ENCODE results near the gene FGF19. TPM values are rescaled to one million over a fixed set of nuclear protein-coding genes. Genes with fewer than 3 reads are reported as not detected.

FGF19 gene
- total RNA-seq, 2 donors from 2014 or later, result not detected

DNA sequence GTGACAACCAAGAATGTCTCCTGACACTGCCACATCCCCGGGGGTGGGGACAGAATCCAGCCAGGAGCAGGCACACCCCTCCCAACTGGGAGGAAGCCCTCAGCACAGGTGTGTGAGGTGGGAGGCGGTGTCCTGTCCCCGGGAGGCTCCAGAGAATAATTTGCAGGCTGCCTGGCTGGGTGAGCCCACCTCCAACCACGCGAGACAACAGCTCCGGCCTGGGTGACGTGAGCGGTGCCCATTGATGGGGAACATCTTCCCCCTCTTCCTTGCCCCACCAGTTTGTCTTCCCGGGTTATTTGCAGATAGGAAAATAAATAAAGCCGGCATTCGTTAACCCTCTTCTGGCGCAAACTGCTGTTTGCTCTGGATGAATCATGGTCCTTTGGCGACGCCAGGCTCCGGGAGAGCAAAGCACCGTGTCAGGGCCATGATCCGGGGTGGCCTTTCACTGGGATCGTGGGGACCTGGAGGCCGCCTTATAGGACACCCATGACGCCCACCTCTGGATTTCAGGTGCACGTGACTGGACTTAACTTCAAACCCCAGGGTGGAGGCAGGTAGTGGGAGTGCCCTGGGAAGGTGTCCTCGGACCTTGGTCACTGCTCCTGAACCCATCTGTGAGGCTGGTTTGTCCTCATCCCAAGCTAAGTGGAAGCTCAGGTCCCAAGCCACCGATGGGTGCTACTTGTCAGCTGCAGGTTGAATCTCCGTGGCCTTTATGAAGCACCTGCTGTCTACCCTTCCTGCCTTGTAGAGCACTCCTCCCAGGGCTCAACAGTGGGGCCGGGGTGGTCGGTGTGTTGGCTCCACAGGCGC lies 49.0 kb downstream of the FGF19 start:
- Mint-ChIP-seq H3K9me3 (no peaks in the 10 kb centered on the region), H3K27me3 (no peaks in the 10 kb centered on the region), H3K36me3 (ENCODE audit: low read depth) (no peaks in the 10 kb centered on the region), H3K4me1 (no peaks in the 10 kb centered on the region), H3K4me3 (no peak overlapping the region), H3K27ac (no peak overlapping the region)
- no peak for ATAC-seq (replicated peaks)

DNA sequence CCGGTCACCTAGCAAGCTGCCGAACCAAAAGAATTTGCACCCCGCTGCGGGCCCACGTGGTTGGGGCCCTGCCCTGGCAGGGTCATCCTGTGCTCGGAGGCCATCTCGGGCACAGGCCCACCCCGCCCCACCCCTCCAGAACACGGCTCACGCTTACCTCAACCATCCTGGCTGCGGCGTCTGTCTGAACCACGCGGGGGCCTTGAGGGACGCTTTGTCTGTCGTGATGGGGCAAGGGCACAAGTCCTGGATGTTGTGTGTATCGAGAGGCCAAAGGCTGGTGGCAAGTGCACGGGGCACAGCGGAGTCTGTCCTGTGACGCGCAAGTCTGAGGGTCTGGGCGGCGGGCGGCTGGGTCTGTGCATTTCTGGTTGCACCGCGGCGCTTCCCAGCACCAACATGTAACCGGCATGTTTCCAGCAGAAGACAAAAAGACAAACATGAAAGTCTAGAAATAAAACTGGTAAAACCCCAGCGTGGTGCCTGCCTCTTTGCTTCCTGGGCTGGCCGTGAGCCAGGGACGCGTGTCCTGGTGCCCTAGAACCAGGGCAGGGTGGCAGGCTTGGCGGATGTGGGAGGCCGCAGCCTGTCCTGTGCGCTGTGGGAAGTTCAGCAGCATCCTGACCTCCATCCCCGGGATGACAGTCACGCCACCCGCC lies 49.7 kb downstream of the FGF19 start:
- ATAC-seq (replicated peaks), result no peak
- Mint-ChIP-seq H3K4me3 (no peak overlapping the region), H3K27ac (no peak overlapping the region), H3K9me3 (no peaks in the 10 kb centered on the region), H3K36me3 (ENCODE audit: low read depth) (no peaks in the 10 kb centered on the region), H3K27me3 (no peaks in the 10 kb centered on the region), H3K4me1 (no peaks in the 10 kb centered on the region)

DNA sequence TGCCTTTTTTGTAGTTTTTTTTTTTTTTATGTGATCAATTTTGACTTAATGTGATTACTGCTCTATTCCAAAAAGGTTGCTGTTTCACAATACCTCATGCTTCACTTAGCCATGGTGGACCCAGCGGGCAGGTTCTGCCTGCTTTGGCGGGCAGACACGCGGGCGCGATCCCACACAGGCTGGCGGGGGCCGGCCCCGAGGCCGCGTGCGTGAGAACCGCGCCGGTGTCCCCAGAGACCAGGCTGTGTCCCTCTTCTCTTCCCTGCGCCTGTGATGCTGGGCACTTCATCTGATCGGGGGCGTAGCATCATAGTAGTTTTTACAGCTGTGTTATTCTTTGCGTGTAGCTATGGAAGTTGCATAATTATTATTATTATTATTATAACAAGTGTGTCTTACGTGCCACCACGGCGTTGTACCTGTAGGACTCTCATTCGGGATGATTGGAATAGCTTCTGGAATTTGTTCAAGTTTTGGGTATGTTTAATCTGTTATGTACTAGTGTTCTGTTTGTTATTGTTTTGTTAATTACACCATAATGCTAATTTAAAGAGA lies 50.3 kb downstream of the FGF19 start:
- Mint-ChIP-seq H3K27ac (no peak overlapping the region), H3K4me3 (no peak overlapping the region), H3K4me1 (no peaks in the 10 kb centered on the region), H3K9me3 (no peaks in the 10 kb centered on the region), H3K36me3 (ENCODE audit: low read depth) (no peaks in the 10 kb centered on the region), H3K27me3 (no peaks in the 10 kb centered on the region)
- no peak for ATAC-seq (replicated peaks)

DNA sequence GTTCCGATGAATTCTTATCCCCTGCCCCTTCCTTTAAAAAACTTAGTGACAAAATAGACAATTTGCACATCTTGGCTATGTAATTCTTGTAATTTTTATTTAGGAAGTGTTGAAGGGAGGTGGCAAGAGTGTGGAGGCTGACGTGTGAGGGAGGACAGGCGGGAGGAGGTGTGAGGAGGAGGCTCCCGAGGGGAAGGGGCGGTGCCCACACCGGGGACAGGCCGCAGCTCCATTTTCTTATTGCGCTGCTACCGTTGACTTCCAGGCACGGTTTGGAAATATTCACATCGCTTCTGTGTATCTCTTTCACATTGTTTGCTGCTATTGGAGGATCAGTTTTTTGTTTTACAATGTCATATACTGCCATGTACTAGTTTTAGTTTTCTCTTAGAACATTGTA lies 50.8 kb downstream of the FGF19 start:
- H3K9me3 Mint-ChIP-seq, result no peaks in the 10 kb centered on the region
- H3K4me1 Mint-ChIP-seq, result no peaks in the 10 kb centered on the region
- H3K4me3 Mint-ChIP-seq, result no peak overlapping the region
- H3K27me3 Mint-ChIP-seq, result no peaks in the 10 kb centered on the region
- H3K36me3 Mint-ChIP-seq (ENCODE audit: low read depth), result no peaks in the 10 kb centered on the region
- H3K27ac Mint-ChIP-seq, result no peak overlapping the region
- ATAC-seq (replicated peaks), result no peak

DNA sequence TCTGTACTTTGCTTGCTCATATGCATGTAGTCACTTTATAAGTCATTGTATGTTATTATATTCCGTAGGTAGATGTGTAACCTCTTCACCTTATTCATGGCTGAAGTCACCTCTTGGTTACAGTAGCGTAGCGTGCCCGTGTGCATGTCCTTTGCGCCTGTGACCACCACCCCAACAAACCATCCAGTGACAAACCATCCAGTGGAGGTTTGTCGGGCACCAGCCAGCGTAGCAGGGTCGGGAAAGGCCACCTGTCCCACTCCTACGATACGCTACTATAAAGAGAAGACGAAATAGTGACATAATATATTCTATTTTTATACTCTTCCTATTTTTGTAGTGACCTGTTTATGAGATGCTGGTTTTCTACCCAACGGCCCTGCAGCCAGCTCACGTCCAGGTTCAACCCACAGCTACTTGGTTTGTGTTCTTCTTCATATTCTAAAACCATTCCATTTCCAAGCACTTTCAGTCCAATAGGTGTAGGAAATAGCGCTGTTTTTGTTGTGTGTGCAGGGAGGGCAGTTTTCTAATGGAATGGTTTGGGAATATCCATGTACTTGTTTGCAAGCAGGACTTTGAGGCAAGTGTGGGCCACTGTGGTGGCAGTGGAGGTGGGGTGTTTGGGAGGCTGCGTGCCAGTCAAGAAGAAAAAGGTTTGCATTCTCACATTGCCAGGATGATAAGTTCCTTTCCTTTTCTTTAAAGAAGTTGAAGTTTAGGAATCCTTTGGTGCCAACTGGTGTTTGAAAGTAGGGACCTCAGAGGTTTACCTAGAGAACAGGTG lies 51.8 kb downstream of the FGF19 start:
- ATAC-seq (replicated peaks), result no peak
- Mint-ChIP-seq H3K27ac (no peak overlapping the region), H3K4me1 (no peaks in the 10 kb centered on the region), H3K27me3 (no peaks in the 10 kb centered on the region), H3K36me3 (ENCODE audit: low read depth) (no peaks in the 10 kb centered on the region), H3K4me3 (no peak overlapping the region), H3K9me3 (no peaks in the 10 kb centered on the region)

DNA sequence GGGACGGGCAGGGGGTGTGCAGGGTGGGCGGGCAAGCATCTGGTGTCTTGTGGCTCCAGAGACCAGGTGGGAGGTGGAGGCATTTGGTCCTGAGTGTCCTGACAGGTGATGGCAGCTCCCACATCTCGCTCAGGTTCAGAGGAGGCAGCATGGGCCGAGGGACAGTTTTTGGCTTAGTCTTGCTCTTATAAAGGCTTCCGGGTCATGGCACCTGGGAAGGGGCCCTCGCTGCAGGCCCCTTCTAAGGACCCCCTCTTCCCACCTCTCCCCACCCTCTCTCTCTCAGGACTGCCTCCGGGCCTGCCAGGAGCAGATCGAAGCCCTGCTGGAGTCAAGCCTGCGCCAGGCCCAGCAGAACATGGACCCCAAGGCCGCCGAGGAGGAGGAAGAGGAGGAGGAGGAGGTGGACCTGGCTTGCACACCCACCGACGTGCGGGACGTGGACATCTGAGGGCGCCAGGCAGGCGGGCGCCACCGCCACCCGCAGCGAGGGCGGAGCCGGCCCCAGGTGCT lies 52.9 kb downstream of the FGF19 start:
- no peak overlapping the region for H3K4me3 Mint-ChIP-seq
- no peak overlapping the region for H3K27ac Mint-ChIP-seq
- ATAC-seq (replicated peaks), result no peak
- H3K9me3 Mint-ChIP-seq, result no peaks in the 10 kb centered on the region
- no peaks in the 10 kb centered on the region for H3K36me3 Mint-ChIP-seq (ENCODE audit: low read depth)
- H3K4me1 Mint-ChIP-seq, result no peaks in the 10 kb centered on the region
- H3K27me3 Mint-ChIP-seq, result no peaks in the 10 kb centered on the region

DNA sequence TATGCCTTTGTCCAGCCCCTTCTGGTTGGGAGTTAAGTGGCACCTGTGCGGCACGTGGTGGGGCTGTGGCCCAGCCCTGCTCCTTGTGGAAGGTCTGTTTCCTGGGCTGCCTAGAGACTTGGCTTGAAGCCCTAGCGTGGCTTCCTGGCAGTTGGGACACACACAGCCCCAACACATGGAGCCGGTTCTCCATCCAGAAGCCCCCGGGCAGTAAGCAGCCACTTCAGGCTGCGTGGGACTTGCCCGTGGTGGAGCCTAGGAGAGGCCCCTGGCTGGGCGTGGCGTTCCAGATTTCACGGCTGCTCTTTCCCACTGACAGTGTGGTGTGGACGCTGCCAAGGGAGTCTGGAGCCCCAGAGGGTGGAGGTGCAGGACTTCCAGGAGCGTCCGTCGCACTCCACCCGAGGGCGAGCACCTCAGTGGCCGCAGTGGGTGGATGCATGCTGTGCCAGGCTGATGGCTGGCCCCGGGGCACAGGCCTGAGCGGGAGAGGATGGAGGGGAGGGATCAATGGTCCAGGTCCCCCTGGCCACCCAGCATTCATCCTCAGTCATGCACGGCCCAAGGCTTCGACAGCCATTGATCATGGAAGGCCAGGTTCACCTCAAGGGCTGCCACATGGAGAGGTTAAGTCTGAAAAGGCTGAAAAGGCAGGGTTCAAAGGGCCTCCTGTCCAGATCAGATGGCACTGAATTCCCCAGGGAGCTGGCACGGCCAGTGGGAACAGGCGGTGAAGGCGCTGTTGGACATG lies 53.6 kb downstream of the FGF19 start:
- no peaks in the 10 kb centered on the region for H3K4me1 Mint-ChIP-seq
- H3K36me3 Mint-ChIP-seq (ENCODE audit: low read depth), result no peaks in the 10 kb centered on the region
- no peaks in the 10 kb centered on the region for H3K27me3 Mint-ChIP-seq
- no peaks in the 10 kb centered on the region for H3K9me3 Mint-ChIP-seq
- H3K4me3 Mint-ChIP-seq, result no peak overlapping the region
- ATAC-seq (replicated peaks), result no peak
- H3K27ac Mint-ChIP-seq, result no peak overlapping the region

DNA sequence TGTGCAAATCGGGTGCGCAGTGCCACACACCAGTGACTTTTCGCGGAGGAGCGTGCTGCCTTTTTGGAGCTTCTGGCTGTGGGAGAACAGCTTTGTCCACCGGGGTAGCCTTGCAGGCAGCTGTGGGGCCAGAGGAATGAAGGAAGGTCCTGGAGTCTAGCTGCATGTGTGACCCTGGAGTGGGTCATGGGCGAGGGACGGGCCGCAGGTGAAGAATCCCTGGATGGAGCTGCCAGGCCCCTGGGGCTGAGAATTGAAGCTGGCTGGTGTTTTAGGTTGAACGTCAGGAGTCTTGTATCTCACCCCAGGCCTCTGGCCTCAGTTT lies 54.3 kb downstream of the FGF19 start:
- no peaks in the 10 kb centered on the region for H3K9me3 Mint-ChIP-seq
- no peak overlapping the region for H3K4me3 Mint-ChIP-seq
- H3K27ac Mint-ChIP-seq, result no peak overlapping the region
- H3K36me3 Mint-ChIP-seq (ENCODE audit: low read depth), result no peaks in the 10 kb centered on the region
- no peaks in the 10 kb centered on the region for H3K4me1 Mint-ChIP-seq
- no peak for ATAC-seq (replicated peaks)
- no peaks in the 10 kb centered on the region for H3K27me3 Mint-ChIP-seq

DNA sequence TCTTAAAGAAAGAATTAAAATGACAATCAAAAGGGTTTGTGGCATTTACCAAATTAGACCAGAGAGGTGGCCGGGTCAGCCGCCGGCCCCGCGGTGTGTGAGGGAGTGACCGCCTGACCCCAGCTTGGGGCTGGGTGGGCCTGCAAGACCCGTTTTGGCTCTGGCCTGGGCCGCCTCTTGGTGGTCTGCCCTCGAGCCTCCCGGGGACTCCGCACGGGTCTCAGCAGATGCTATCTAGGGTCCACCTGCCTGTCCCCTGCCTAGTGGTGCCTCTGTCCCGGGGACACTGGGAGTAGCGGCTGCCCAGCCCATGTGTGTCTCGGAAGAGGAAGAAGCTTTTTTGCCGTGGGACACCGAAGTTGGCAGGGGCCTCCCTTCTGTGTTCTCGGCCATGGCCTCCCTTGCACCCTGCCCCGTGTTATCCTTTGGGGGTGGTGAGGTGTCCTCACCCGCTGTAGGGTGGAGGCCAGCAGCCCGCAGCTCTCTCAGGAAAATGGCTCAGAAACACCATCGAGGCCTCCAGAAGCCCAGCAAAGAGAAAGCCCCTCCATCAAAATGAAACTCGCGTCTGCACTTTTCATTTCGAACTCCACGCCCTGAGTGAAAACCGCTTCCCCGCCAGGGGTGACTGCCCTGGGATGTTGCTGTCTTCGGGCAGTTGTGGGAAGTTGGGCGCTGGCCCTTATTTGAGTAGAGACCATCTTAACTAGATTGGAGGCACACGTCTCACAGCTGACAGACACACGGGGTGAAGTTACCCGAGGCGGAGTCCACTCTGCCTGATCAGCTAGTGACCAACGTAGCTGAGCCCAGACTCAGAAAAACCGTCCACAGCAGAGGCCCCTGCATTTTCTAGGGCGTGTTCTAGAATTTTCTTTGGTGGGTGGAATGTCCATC lies 54.9 kb downstream of the FGF19 start:
- Mint-ChIP-seq H3K36me3 (ENCODE audit: low read depth) (no peaks in the 10 kb centered on the region), H3K4me1 (no peaks in the 10 kb centered on the region), H3K27ac (no peak overlapping the region), H3K4me3 (no peak overlapping the region), H3K27me3 (no peaks in the 10 kb centered on the region), H3K9me3 (no peaks in the 10 kb centered on the region)
- no peak for ATAC-seq (replicated peaks)

Other genes with a start within 250 kb of the FGF19 start
- gene LINC01488, start 222.4 kb downstream of the FGF19 start, total RNA-seq, result not detected
- gene CCND1, start 62.9 kb downstream of the FGF19 start, total RNA-seq, result 1 to 10 TPM in 1 of 2 donors, under 1 TPM in 1; 0.82 to 3.7 TPM
- gene LTO1, start 28.7 kb downstream of the FGF19 start, total RNA-seq, result 10 to 100 TPM; 20.4 to 25.6 TPM
- not detected for gene FGF4, start 71.3 kb upstream of the FGF19 start, total RNA-seq
- gene FGF3, start 115.4 kb upstream of the FGF19 start, total RNA-seq, result not detected